Fibroblast of skin of left biceps (primary cell): ENCODE results near the gene IARS2.
"Not testable (repeated sequence)": the region's sequence is repeated elsewhere in the genome, so short reads cannot be mapped to it uniquely, and the experiment has no call there.

Experiments used
- DNase-seq, 2 experiments: peaks; one replicate each; pipeline ENCODE4 v3.0.0-alpha.2; 2013; ENCODE audit warnings: low read depth in 2 of 2

Gene IARS2

DNA sequence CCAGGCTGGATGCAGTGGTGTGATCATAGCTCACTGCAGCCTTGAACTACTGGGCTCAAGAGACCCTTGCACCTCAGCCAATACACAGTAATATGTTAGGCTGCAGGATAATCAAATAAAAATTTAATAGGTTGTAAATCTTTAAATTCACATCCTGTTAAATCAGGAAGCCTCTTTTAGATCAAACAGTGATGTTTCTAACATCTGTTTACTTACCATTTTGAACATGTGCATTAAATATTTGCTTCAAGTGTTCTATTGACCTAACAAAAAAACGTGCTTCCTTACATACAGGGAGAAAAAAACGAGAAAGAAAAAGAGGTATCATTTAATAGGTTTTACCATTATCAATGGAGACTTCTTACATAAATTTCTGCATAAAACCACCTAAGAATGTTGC lies 70.6 kb downstream of the IARS2 start:
- no peak for DNase-seq

GRCh38 chr1:220166853-220167252 lies 72.9 kb downstream of the IARS2 start:
- no peak for DNase-seq

DNA sequence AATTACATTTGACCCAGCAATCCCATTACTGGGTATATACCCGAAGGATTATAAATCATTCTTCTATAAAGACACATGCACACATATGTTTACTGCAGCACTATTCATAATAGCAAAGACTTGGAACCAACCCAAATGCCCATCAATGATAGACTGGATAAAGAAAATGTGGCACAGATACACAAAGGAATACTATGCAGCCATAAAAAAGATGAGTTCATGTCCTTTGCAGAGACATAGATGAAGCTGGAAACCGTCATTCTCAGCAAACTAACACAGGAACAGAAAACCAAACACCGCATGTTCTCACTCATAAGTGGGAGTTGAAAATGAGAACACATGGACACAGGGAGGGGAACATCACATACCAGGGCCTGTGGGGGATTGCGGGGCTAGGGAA lies 76.0 kb downstream of the IARS2 start:
- DNase-seq, result not testable (repeated sequence)

DNA sequence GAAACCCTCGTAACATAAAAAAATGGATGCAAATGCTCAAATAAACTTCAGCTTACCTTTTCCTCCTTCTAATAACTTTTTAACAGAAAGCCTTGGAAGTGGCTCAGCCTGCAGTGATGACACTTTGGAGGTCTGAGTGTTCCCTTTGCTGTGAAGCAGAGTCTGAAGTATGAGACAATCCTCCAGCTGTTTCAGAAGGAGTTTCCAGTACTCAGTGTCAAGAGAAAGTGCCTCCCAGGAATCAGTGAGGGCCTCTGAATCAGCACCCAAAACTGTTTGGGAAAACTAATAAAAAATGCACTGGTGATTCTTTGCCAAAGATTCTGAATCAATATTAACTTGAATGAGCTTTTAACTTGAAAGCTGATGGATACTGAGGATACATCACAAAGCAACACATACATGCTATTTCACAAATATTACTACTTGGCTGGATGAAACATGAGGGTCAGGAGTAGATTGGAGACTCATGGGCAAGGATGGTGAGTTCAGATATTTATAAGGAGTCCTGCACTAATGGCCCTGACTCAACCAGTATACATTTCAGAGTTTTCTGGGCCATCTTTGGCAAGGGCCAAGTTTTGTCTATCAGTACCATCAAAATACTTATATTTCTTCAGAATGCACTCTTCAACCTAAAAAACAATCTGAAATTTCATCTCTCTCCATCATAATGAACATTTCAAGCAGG lies 77.0 kb downstream of the IARS2 start:
- DNase-seq, result no peak

DNA sequence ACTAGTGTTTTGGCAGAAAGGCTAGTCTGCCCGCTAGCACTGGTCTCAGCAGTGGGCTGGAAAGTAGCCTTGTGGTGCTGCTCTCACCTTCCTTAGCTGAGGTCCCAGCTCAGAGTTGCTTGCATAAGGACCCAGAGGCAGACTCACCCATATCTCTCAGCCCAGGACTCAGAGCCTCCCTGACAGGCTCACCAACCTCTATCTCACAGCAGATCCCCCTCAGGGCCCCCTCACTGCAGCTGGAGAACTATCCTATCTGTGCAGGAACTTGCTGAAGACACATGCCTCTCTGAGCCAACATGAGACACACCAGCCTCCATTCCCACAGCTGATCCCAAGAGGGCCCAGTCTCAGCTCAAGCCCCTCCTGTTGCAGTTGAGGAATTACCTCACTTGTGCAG lies 82.6 kb downstream of the IARS2 start:
- DNase-seq, result no peak

- DNase-seq, result no peak
These were observed 88.2 kb downstream of the IARS2 start for GRCh38 chr1:220182111-220182510.

GRCh38 chr1:220182656-220183055 lies 88.7 kb downstream of the IARS2 start:
- DNase-seq, result no peak

DNA sequence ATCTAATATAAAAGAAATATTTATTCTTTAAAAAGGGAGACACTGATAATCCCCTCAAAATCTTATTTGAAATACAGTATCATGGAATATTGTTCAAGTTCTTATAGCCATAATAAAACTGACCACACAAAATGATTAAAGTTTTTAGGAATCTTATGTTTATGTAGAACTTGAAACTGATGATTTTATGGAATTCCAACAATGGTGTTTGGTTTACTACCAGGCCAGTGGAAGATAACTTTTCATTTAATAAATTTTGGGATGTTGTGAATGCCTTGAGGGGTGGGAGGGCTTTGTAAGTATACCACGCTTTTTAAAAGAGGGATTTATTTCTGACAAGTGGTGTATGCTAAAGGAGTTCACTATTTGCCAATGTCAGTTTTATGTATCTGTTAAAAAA lies 90.6 kb downstream of the IARS2 start:
- DNase-seq, result no peak

DNA sequence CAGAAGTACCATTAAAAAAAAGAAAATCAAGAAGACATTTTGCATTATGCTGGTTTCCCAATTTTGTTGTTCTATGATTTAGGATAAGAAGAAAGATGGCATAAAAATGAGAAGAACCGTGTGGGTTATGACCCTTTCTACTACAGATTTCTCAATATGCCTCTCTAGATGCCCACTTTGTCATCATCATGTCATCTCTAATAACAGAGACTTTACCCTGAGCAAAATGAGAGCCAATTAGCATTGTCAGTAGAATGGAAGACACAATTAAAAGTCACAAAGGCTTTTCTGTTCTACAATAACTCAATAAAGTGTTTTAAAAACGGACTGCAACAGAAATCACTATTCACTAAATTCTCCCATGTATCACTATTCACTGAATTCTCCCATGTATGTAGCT lies 92.8 kb downstream of the IARS2 start:
- no peak for DNase-seq

- DNase-seq, result no peak
These were observed 94.6 kb downstream of the IARS2 start for GRCh38 chr1:220188538-220188937.

DNA sequence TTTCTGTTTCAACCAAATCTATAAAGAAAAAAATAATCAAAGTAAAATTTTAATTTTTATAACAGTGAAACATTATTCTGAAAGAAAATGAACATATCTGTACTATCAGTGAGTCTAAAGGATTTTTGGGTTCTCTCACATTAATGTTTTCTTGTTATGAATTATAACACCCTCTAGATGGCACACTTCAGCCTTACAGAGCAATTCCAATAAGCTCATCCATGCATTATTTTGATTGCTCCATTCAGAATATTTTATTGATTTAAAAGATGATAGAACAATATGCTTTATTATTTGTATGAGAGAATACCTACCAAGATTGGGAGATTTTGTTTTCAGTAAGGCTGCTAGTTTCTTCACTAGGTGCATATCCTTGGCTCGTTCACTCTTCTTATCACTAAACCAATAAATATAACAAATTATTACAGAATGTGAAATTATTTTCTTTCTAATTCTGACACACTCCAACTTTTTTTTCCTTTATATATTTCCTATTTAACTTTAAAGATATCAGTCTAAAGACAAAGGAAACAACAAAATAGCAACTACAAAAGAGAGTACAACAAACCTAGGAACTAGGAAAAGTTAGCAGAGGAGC lies 95.9 kb downstream of the IARS2 start:
- DNase-seq, result no peak

- DNase-seq, result no peak
These were observed 101.8 kb downstream of the IARS2 start for GRCh38 chr1:220195701-220196100.
